ENCODE results near the gene RSPH10B. TPM values are rescaled to one million over a fixed set of nuclear protein-coding genes. Genes with fewer than 3 reads are reported as not detected.
"Not testable (repeated sequence)": the region's sequence is repeated elsewhere in the genome, so short reads cannot be mapped to it uniquely, and the experiment has no call there.

The RSPH10B gene
- total RNA-seq, 1 donor from 2014 or later, result 0.31 TPM

GRCh38 chr7:5926263-5926870 is 44.1 kb downstream of the RSPH10B start:
- not testable (repeated sequence) for DNase-seq

DNA sequence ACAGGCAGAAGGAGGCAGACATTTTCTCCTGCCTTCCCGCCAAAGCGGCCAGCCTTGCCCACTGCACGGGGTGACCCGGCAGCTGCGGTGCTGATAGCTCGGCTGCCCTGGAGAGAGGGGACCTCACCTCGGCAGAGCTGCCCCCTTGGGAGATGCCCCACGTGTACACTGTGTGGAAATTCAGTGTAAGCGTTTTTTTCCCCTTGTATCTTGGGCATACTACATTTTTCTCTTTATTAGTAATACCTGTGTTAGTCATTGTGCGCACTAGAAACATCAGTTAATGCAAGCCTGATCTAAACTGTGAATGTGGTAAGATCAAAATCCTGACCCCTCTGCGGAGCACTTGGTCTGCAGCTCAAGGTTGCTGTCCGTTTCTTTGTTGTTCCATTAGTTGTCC is 45.9 kb downstream of the RSPH10B start:
- not testable (repeated sequence) for DNase-seq

- not testable (repeated sequence) for DNase-seq
These were observed 46.3 kb downstream of the RSPH10B start for GRCh38 chr7:5924180-5924579.

DNA sequence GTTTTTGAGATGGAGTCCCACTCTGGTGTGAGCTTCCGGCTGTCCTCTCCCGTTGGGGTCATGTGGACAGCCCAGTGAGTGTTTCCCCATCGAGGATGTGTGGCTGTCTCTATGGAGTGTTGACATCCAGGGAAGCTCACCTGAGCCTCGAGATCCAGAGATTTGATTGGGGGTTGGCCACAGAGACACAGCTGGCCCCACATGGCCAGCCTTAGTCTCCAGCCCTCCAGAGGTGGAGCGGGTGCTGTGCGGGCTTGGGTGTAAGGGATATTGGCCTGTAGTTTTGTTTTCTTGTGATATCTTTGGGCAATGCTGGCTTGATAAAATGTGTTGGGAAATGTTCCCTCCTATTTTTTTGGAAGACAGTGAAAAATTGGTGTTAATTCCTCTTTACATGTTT is 54.0 kb downstream of the RSPH10B start:
- not testable (repeated sequence) for DNase-seq

GRCh38 chr7:5908835-5909234 is 61.7 kb downstream of the RSPH10B start:
- not testable (repeated sequence) for DNase-seq

DNA sequence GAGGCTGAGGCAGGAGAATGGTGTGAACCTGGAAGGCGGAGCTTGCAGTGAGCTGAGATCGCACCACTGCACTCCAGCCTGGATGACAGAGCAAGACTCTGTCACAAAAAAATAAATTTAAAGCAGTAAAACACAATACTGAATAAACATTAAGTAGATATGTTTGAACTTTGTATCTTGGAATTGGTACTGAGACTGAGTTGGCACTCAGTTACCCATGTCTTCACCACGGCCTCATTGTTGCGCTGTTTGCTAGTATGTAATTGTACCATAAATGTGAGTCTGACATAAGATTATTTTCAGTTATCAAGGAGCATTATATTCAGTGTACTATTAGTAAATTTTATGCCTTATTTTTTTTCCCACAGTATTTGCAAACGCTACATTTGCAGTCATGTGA is 65.8 kb downstream of the RSPH10B start:
- DNase-seq, result not testable (repeated sequence)

GRCh38 chr7:5903002-5903401 is 67.5 kb downstream of the RSPH10B start:
- DNase-seq, result not testable (repeated sequence)

DNA sequence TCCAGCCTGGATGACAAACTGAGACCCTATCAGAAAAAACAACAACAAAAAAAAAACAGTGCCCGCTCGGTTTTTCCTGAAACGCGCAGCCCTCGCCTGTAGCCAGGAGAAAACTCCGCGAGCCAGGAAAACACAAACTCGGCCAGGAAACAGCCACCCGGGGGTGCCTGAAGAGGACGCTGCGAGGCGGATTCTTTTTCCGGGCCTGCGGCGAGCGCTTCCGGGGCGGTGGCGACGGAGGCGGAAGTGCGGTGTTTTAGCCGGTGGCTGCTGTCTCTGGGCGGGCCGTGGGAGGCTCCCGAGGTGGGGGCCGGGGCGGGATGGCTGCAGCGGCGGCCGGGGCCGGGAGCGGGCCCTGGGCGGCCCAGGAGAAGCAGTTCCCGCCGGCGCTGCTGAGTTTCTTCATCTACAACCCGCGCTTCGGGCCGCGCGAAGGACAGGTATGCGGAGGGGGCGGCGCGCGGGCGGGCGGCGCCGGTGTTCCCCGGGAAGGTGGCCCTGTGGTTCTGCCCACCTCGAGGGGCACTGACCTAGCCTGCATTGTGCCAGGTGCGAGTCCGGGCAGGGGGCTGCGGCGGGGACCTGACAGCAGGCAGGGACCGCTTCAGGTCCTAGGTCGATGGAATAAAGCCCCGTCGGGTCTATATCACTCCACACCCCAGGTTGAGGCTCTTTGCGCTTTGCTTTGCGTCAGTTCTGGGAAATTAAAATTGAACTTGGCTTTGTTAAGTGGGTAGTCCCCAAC is 71.8 kb downstream of the RSPH10B start, which contains the start of gene CCZ1:
Gene CCZ1 (plus strand): TSS at position 254 of the 745 bp plus-strand sequence. CDS start 67 bp downstream, at position 321.
- DNase-seq, result peak; percentile 84

GRCh38 chr7:5897369-5897919 is 73.0 kb downstream of the RSPH10B start:
- not testable (repeated sequence) for DNase-seq

- no peak for DNase-seq
These were observed 78.0 kb downstream of the RSPH10B start for GRCh38 chr7:5892498-5892897.

- DNase-seq, result not testable (repeated sequence)
These were observed 80.2 kb downstream of the RSPH10B start for GRCh38 chr7:5890244-5890643.

GRCh38 chr7:5888021-5888420 is 82.5 kb downstream of the RSPH10B start:
- DNase-seq, result not testable (repeated sequence)

DNA sequence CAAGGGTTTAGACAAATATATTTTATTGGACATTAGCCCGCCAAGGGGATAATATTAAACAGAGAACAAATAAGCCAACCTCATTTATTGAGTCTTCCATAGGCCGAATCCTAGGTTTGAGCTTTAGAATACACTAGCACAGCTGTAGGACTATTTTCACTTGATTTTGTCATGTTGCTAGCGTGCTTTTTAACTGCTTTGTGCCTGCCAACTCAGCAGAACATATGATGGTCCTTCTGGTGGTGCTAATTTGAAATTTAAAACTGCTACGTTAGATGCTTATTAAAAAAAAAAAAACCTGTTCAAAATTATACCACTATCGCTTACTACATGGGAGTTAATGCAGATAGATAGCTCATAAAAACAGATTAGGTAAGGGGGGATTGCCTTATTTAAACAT is 86.1 kb downstream of the RSPH10B start:
- DNase-seq, result not testable (repeated sequence)

GRCh38 chr7:5880106-5880505 is 90.4 kb downstream of the RSPH10B start:
- not testable (repeated sequence) for DNase-seq

GRCh38 chr7:5879591-5879990 is 90.9 kb downstream of the RSPH10B start:
- not testable (repeated sequence) for DNase-seq

Small RNA genes within 50 kb of the gene (small RNA-seq; reads per million reads assigned to genes)
- gene RF00019 (ENCODE audit: low replicate concordance), result not detected
- 0.16 reads per million, percentile 9 among the genes with 10 or more reads in this experiment for gene SNORA80D (ENCODE audit: low replicate concordance)

Other genes starting within 250 kb of the RSPH10B start
- gene RNF216, start 189.0 kb downstream of the RSPH10B start, total RNA-seq, result 49.7 TPM
- gene OCM, start 89.9 kb downstream of the RSPH10B start, total RNA-seq, result not detected
- 49.7 TPM for gene CCZ1, start 72.0 kb downstream of the RSPH10B start, total RNA-seq
- gene PMS2, start 38.4 kb upstream of the RSPH10B start, total RNA-seq, result 17.7 TPM
- 101 TPM for gene AIMP2, start 38.6 kb upstream of the RSPH10B start, total RNA-seq
- gene ANKRD61, start 60.7 kb upstream of the RSPH10B start, total RNA-seq, result not detected
- gene EIF2AK1, start 88.5 kb upstream of the RSPH10B start, total RNA-seq, result 112 TPM
- gene USP42, start 134.3 kb upstream of the RSPH10B start, total RNA-seq, result 5.6 TPM